Naive thymus-derived CD4-positive, alpha-beta T cell (primary cell): ENCODE results near the gene CD74. TPM values are rescaled to one million over a fixed set of nuclear protein-coding genes. Genes with fewer than 3 reads are reported as not detected.
A peak's percentile ranks its signal among the peaks of the same experiment; 100 is the strongest.

Source experiments
- ATAC-seq: fragments of 150-1000 bp; cut with Tn5 transposase; 2 replicates; pipeline ENCODE4 v1.10.0; 2021; ENCODE audit warnings: mild to moderate bottlenecking, moderate library complexity
- CTCF ChIA-PET: fragments of 350-600 bp; sonication (Branson Sonifier 250); formaldehyde crosslinking; loops from one replicate; lab custom pipeline; 2021; ENCODE audit warnings: antibody characterized with exemption; lab: Charles Lee
- POLR2A ChIA-PET: fragments of 350-600 bp; sonication (Branson Sonifier 250); formaldehyde crosslinking; loops from one replicate; lab custom pipeline; 2021; ENCODE audit warnings: antibody characterized with exemption, inconsistent platforms; lab: Charles Lee
- DNase-seq, 9 donors: peaks; one replicate each; pipeline versions ENCODE4 v3.0.0 to v3.0.0-alpha.2; 2020 to 2022; ENCODE audit warnings: mixed read lengths in 1 of 9
- H3K27ac ChIP-seq: one replicate; pipeline ENCODE4 v1.7.0; 2013; ENCODE audit warnings: mild to moderate bottlenecking, low read depth, low read length, moderate library complexity
- H3K27me3 ChIP-seq, 2 donors: one replicate each; pipeline ENCODE4 v1.7.0; 2013; ENCODE audit warnings: low read length in 2 of 2, mild to moderate bottlenecking in 2 of 2, moderate library complexity in 2 of 2; ENCODE audit not compliant: control insufficient read depth in 2 of 2, insufficient read depth in 2 of 2
- H3K36me3 ChIP-seq, 3 experiments: 1 replicate in 2 of 3; 2 replicates in 1 of 3; pipeline ENCODE4 v1.7.0; 2013; ENCODE audit warnings: low read length in 3 of 3, mild to moderate bottlenecking in 3 of 3, moderate library complexity in 1 of 3; ENCODE audit not compliant: insufficient read depth in 3 of 3, control insufficient read depth in 2 of 3
- H3K4me1 ChIP-seq, 2 donors: one replicate each; pipeline ENCODE4 v1.7.0; 2013; ENCODE audit warnings: low read length in 2 of 2, mild to moderate bottlenecking in 2 of 2, moderate library complexity in 1 of 2; ENCODE audit not compliant: control insufficient read depth in 2 of 2, insufficient read depth in 2 of 2
- H3K4me3 ChIP-seq: 2 replicates; pipeline ENCODE4 v1.7.0; 2013; ENCODE audit warnings: mild to moderate bottlenecking, low read length
- H3K9me3 ChIP-seq, 3 experiments: 1 replicate in 2 of 3; 2 replicates in 1 of 3; pipeline ENCODE4 v1.7.0; 2013; ENCODE audit warnings: low read length in 3 of 3; ENCODE audit not compliant: control insufficient read depth in 2 of 3
- H3K27ac Mint-ChIP-seq, 9 donors: one replicate each; pipeline ENCODE4 v1.8.0; 2020 to 2022; ENCODE audit warnings: mixed read lengths in 9 of 9, mild to moderate bottlenecking in 8 of 9, moderate library complexity in 5 of 9, inconsistent platforms in 2 of 9
- H3K27me3 Mint-ChIP-seq, 5 donors: one replicate each; pipeline ENCODE4 v1.8.0; 2021 to 2022; ENCODE audit warnings: mixed read lengths in 5 of 5, mild to moderate bottlenecking in 1 of 5
- H3K36me3 Mint-ChIP-seq, 5 donors: one replicate each; pipeline ENCODE4 v1.8.0; 2020 to 2022; ENCODE audit warnings: mixed read lengths in 5 of 5, mild to moderate bottlenecking in 3 of 5, inconsistent platforms in 1 of 5
- H3K4me1 Mint-ChIP-seq, 7 donors: one replicate each; pipeline ENCODE4 v1.8.0; 2020 to 2022; ENCODE audit warnings: mixed read lengths in 7 of 7, mild to moderate bottlenecking in 3 of 7, inconsistent platforms in 1 of 7
- H3K4me3 Mint-ChIP-seq, 10 donors: one replicate each; pipeline ENCODE4 v1.8.0; 2020 to 2022; ENCODE audit warnings: mild to moderate bottlenecking in 10 of 10, mixed read lengths in 10 of 10, moderate library complexity in 6 of 10, inconsistent platforms in 2 of 10
- H3K9me3 Mint-ChIP-seq, 11 donors: one replicate each; pipeline ENCODE4 v1.8.0; 2020 to 2022; ENCODE audit warnings: mixed read lengths in 11 of 11, mild to moderate bottlenecking in 4 of 11, inconsistent platforms in 1 of 11, moderate library complexity in 1 of 11
- intact Hi-C, 2 donors: fragments of 100-400 bp; cut with micrococcal nuclease; formaldehyde crosslinking; loops; one replicate each; pipeline ENCODE4 v1.15.1; 2023
- polyA plus RNA-seq, 2 donors: library from polyadenylated mRNA; unstranded; fragments of 300-500 nt; fragmentation: Illumina TruSeq; gene quantifications; one replicate each; pipeline ENCODE4 v1.2.3, GENCODE V29; 2021
- total RNA-seq, 6 experiments: library from RNA in 5 of 6; stranded (reverse) in 5 of 6; gene quantifications; 1 replicate in 5 of 6; 2 replicates in 1 of 6; pipeline ENCODE4 v1.2.3 and lab custom pipeline; 2021 to 2026

Gene CD74
- total and polyA plus RNA-seq, 7 experiments from 2014 or later: 153 to 1,948 (median 413) TPM

- ChIA-PET POLR2A (interaction anchor here (0.6 kb wide), 1 partner anchor 39 kb away, joined by 3 read pairs; no protein-coding TSS in a partner anchor), CTCF (no interaction called here)
- Mint-ChIP-seq H3K36me3 (peaks cover 3 to 42% (median 13%) of the 10 kb centered on the region in 5 donors), H3K27me3 (no peaks in the 10 kb centered on the region), H3K4me3 (no peak overlapping the region), H3K27ac (no peak overlapping the region), H3K4me1 (peaks cover 0 to 1% (median 0%) of the 10 kb centered on the region in 7 donors), H3K9me3 (no peaks in the 10 kb centered on the region)
- DNase-seq (no peak), ATAC-seq (peak; percentile 7)
- Histone ChIP-seq H3K36me3 (peaks cover 10 to 96% (median 12%) of the 10 kb centered on the region in 3 experiments), H3K9me3 (no peaks in the 10 kb centered on the region), H3K27ac (no peak overlapping the region), H3K27me3 (no peaks in the 10 kb centered on the region), H3K4me1 (no peaks in the 10 kb centered on the region), H3K4me3 (no peak overlapping the region)
- intact Hi-C loops: no loop called here
Measured at GRCh38 chr5:150394131-150394530, 18.6 kb downstream of the CD74 start.

GRCh38 chr5:150393096-150393645 is 19.5 kb downstream of the CD74 start:
- no peaks in the 10 kb centered on the region for H3K4me1 ChIP-seq
- ATAC-seq (no peak), DNase-seq (no peak)
- H3K9me3 Mint-ChIP-seq: no peaks in the 10 kb centered on the region
- H3K4me3 Mint-ChIP-seq: no peak overlapping the region
- POLR2A ChIA-PET: no interaction called here
- CTCF ChIA-PET: interaction anchor here (0.6 kb wide), 1 partner anchor 1216 kb away, joined by 3 read pairs; no protein-coding TSS in a partner anchor
- H3K27ac Mint-ChIP-seq: peak overlapping the region in 1 of 9 donors; percentile 45
- H3K9me3 ChIP-seq: no peaks in the 10 kb centered on the region
- H3K27me3 ChIP-seq: no peaks in the 10 kb centered on the region
- H3K4me3 ChIP-seq: no peak overlapping the region
- H3K27ac ChIP-seq: no peak overlapping the region
- intact Hi-C loops: no loop called here
- H3K36me3 ChIP-seq: peaks cover 12 to 95% (median 17%) of the 10 kb centered on the region in 3 experiments
- peaks cover 0 to 1% (median 0%) of the 10 kb centered on the region in 7 donors for H3K4me1 Mint-ChIP-seq
- H3K27me3 Mint-ChIP-seq: no peaks in the 10 kb centered on the region
- peaks cover 3 to 37% (median 13%) of the 10 kb centered on the region in 5 donors for H3K36me3 Mint-ChIP-seq

- DNase-seq: no peak
Measured at GRCh38 chr5:150392680-150393079, 20.0 kb downstream of the CD74 start.

GRCh38 chr5:150391986-150392385 is 20.7 kb downstream of the CD74 start:
- no peak for DNase-seq

More at GRCh38 chr5:150392680-150393079, 20.0 kb downstream of the CD74 start:
- H3K9me3 ChIP-seq: no peaks in the 10 kb centered on the region
- Mint-ChIP-seq H3K4me3 (no peak overlapping the region), H3K36me3 (peaks cover 3 to 35% (median 13%) of the 10 kb centered on the region in 5 donors), H3K27me3 (no peaks in the 10 kb centered on the region), H3K4me1 (peaks cover 0 to 1% (median 0%) of the 10 kb centered on the region in 7 donors), H3K9me3 (no peaks in the 10 kb centered on the region), H3K27ac (peak overlapping the region in 1 of 9 donors; percentile 19)
- no peak for ATAC-seq
- no peak overlapping the region for H3K4me3 ChIP-seq
- ChIA-PET CTCF (interaction anchor here (0.6 kb wide), 1 partner anchor 1216 kb away, joined by 3 read pairs; no protein-coding TSS in a partner anchor), POLR2A (interaction anchor here (1.2 kb wide), 1 partner anchor 17 kb away, joined by 3 read pairs; no protein-coding TSS in a partner anchor)
- no peaks in the 10 kb centered on the region for H3K27me3 ChIP-seq
- H3K27ac ChIP-seq: no peak overlapping the region
- intact Hi-C loops: no loop called here
- H3K36me3 ChIP-seq: peaks cover 12 to 95% (median 20%) of the 10 kb centered on the region in 3 experiments
- no peaks in the 10 kb centered on the region for H3K4me1 ChIP-seq

GRCh38 chr5:150391064-150391834 is 21.5 kb downstream of the CD74 start:
- Histone ChIP-seq H3K9me3 (no peaks in the 10 kb centered on the region), H3K36me3 (peaks cover 12 to 97% (median 26%) of the 10 kb centered on the region in 3 experiments), H3K27me3 (no peaks in the 10 kb centered on the region), H3K27ac (no peak overlapping the region), H3K4me1 (no peaks in the 10 kb centered on the region), H3K4me3 (no peak overlapping the region)
- ATAC-seq (no peak), DNase-seq (no peak)
- no peaks in the 10 kb centered on the region for H3K9me3 Mint-ChIP-seq
- intact Hi-C loops: no loop called here
- H3K4me1 Mint-ChIP-seq: peaks cover 0 to 1% (median 0%) of the 10 kb centered on the region in 7 donors
- H3K27me3 Mint-ChIP-seq: no peaks in the 10 kb centered on the region
- H3K4me3 Mint-ChIP-seq: no peak overlapping the region
- peak overlapping the region in 1 of 9 donors; percentile 28 for H3K27ac Mint-ChIP-seq
- ChIA-PET CTCF (interaction anchor here (1.1 kb wide), 1 partner anchor 8 kb away, joined by 3 read pairs; no protein-coding TSS in a partner anchor), POLR2A (interaction anchor here (1.2 kb wide), 1 partner anchor 18 kb away, joined by 3 read pairs; no protein-coding TSS in a partner anchor)
- H3K36me3 Mint-ChIP-seq: peaks cover 5 to 35% (median 9%) of the 10 kb centered on the region in 5 donors

More at GRCh38 chr5:150391986-150392385, 20.7 kb downstream of the CD74 start:
- H3K36me3 ChIP-seq: peaks cover 12 to 95% (median 23%) of the 10 kb centered on the region in 3 experiments
- POLR2A ChIA-PET: interaction anchor here (1.2 kb wide), 1 partner anchor 18 kb away, joined by 3 read pairs; no protein-coding TSS in a partner anchor
- Mint-ChIP-seq H3K4me1 (peaks cover 0 to 1% (median 0%) of the 10 kb centered on the region in 7 donors), H3K36me3 (peaks cover 2 to 32% (median 13%) of the 10 kb centered on the region in 5 donors), H3K27me3 (no peaks in the 10 kb centered on the region), H3K9me3 (no peaks in the 10 kb centered on the region), H3K4me3 (no peak overlapping the region), H3K27ac (peak overlapping the region in 1 of 9 donors; percentile 28)
- no peak overlapping the region for H3K4me3 ChIP-seq
- ATAC-seq: no peak
- CTCF ChIA-PET: interaction anchor here (0.7 kb wide), 1 partner anchor 41 kb away, joined by 3 read pairs; no protein-coding TSS in a partner anchor
- H3K9me3 ChIP-seq: no peaks in the 10 kb centered on the region
- H3K4me1 ChIP-seq: no peaks in the 10 kb centered on the region
- intact Hi-C loops: no loop called here
- no peak overlapping the region for H3K27ac ChIP-seq
- H3K27me3 ChIP-seq: no peaks in the 10 kb centered on the region

- no peaks in the 10 kb centered on the region for H3K27me3 ChIP-seq
- no peaks in the 10 kb centered on the region for H3K4me1 ChIP-seq
- H3K27ac ChIP-seq: no peak overlapping the region
- peaks cover 0 to 1% (median 0%) of the 10 kb centered on the region in 7 donors for H3K4me1 Mint-ChIP-seq
- H3K27me3 Mint-ChIP-seq: no peaks in the 10 kb centered on the region
- no peak overlapping the region for H3K4me3 ChIP-seq
- H3K9me3 ChIP-seq: no peaks in the 10 kb centered on the region
- H3K9me3 Mint-ChIP-seq: no peaks in the 10 kb centered on the region
- DNase-seq: no peak
- H3K27ac Mint-ChIP-seq: peak overlapping the region in 1 of 9 donors; percentile 76
- CTCF ChIA-PET: no interaction called here
- intact Hi-C loops: no loop called here
- peaks cover 12 to 98% (median 26%) of the 10 kb centered on the region in 3 experiments for H3K36me3 ChIP-seq
- peaks cover 0 to 31% (median 2%) of the 10 kb centered on the region in 5 donors for H3K36me3 Mint-ChIP-seq
- no peak overlapping the region for H3K4me3 Mint-ChIP-seq
- no peak for ATAC-seq
- POLR2A ChIA-PET: interaction anchor here (0.7 kb wide), 1 partner anchor 45 kb away, joined by 3 read pairs; no protein-coding TSS in a partner anchor
Measured at GRCh38 chr5:150389531-150390266, 23.0 kb downstream of the CD74 start.
